GM23338 (cell line): Measurements from ENCODE around the gene UBQLN4. TPM values are rescaled to one million over a fixed set of nuclear protein-coding genes. Genes with fewer than 3 reads are reported as not detected.

ENCODE experiments used
- ATAC-seq: fragments of 200-7000 bp; cut with Tn5 transposase; 3 replicates; pipeline ENCODE4 v1.9.1; 2020
- DNase-seq: peaks from one replicate; pipeline ENCODE4 v3.0.0-alpha.2; 2015; ENCODE audit warnings: low spot score
- H2AFZ ChIP-seq: fragments of 200-600 bp; sonication (generic); 2 replicates; pipeline ENCODE4 v1.8.0; 2016; ENCODE audit warnings: antibody characterized with exemption, mild to moderate bottlenecking, moderate library complexity
- H3F3A ChIP-seq: fragments of 200-600 bp; sonication (generic); replicated peaks from 2 replicates; pipeline ENCODE4 v1.8.0; 2017; ENCODE audit warnings: antibody characterized with exemption, mixed run types, low read depth
- H3K27ac ChIP-seq: fragments of 200-600 bp; sonication (generic); 2 replicates; pipeline ENCODE4 v1.6.1; 2016; ENCODE audit warnings: low read depth
- H3K27me3 ChIP-seq: fragments of 200-600 bp; sonication (generic); 2 replicates; pipeline ENCODE4 v1.8.0; 2016; ENCODE audit warnings: mild to moderate bottlenecking, mixed run types, moderate library complexity; ENCODE audit not compliant: insufficient read depth
- H3K36me3 ChIP-seq: fragments of 200-600 bp; sonication (generic); 2 replicates; pipeline ENCODE4 v1.8.0; 2016; ENCODE audit warnings: mild to moderate bottlenecking; ENCODE audit not compliant: insufficient read depth
- H3K4me1 ChIP-seq: fragments of 200-600 bp; sonication (generic); 2 replicates; pipeline ENCODE4 v1.8.0; 2016; ENCODE audit warnings: mild to moderate bottlenecking, moderate library complexity; ENCODE audit not compliant: insufficient read depth
- H3K4me2 ChIP-seq: fragments of 200-600 bp; sonication (generic); 2 replicates; pipeline ENCODE4 v1.7.1; 2017; ENCODE audit warnings: mixed run types
- H3K4me3 ChIP-seq: fragments of 200-600 bp; sonication (generic); 2 replicates; pipeline ENCODE4 v1.6.1; 2016; ENCODE audit warnings: mixed run types
- H3K79me2 ChIP-seq: fragments of 200-600 bp; sonication (generic); replicated peaks from 2 replicates; pipeline ENCODE4 v1.8.0; 2017; ENCODE audit warnings: mild to moderate bottlenecking; ENCODE audit not compliant: insufficient read depth
- H3K9me2 ChIP-seq: fragments of 200-600 bp; sonication (generic); 2 replicates; pipeline ENCODE4 v1.8.0; 2017; ENCODE audit not compliant: insufficient read depth
- H4K20me1 ChIP-seq: fragments of 200-600 bp; sonication (generic); replicated peaks from 2 replicates; pipeline ENCODE4 v1.8.0; 2017; ENCODE audit warnings: mild to moderate bottlenecking; ENCODE audit not compliant: insufficient read depth
- H3K27ac Mint-ChIP-seq: 2 replicates; pipeline ENCODE4 v1.8.0; 2020; ENCODE audit warnings: inconsistent platforms, mild to moderate bottlenecking, moderate library complexity, mixed read lengths
- H3K27me3 Mint-ChIP-seq: 3 replicates; pipeline ENCODE4 v1.8.0; 2022; ENCODE audit warnings: low read depth, mild to moderate bottlenecking, moderate library complexity, mixed read lengths, inconsistent platforms; ENCODE audit not compliant: insufficient read depth, poor library complexity
- H3K36me3 Mint-ChIP-seq: 3 replicates; pipeline ENCODE4 v1.8.0; 2021; ENCODE audit warnings: low read depth, mild to moderate bottlenecking, inconsistent platforms, moderate library complexity, mixed read lengths
- H3K4me1 Mint-ChIP-seq: 3 replicates; pipeline ENCODE4 v1.8.0; 2020; ENCODE audit warnings: mild to moderate bottlenecking, inconsistent platforms, mixed read lengths
- H3K4me3 Mint-ChIP-seq: 3 replicates; pipeline ENCODE4 v1.8.0; 2021; ENCODE audit warnings: moderate library complexity, mild to moderate bottlenecking, inconsistent platforms, mixed read lengths
- H3K9me3 Mint-ChIP-seq: 3 replicates; pipeline ENCODE4 v1.8.0; 2020; ENCODE audit warnings: moderate library complexity, mild to moderate bottlenecking, inconsistent platforms, mixed read lengths
- EZH2phosphoT487 ChIP-seq: fragments of 200-600 bp; sonication (generic); IDR thresholded peaks from one replicate; pipeline ENCODE4 v1.8.1; 2018; ENCODE audit warnings: antibody characterized with exemption; ENCODE audit not compliant: unreplicated experiment
- JUNB ChIP-seq: IDR thresholded peaks from one replicate; pipeline ENCODE4 v1.6.1; 2016; ENCODE audit warnings: antibody characterized with exemption; ENCODE audit not compliant: unreplicated experiment
- NANOG ChIP-seq: IDR thresholded peaks from 2 replicates; pipeline ENCODE4 v1.6.1; 2016; ENCODE audit warnings: antibody characterized with exemption, borderline replicate concordance
- STAT1 ChIP-seq: IDR thresholded peaks from one replicate; pipeline ENCODE4 v1.6.1; 2016; ENCODE audit warnings: antibody characterized with exemption; ENCODE audit not compliant: unreplicated experiment
- ZNF114 ChIP-seq: fragments of 250-450 bp; sonication (Bioruptor Pico); IDR thresholded peaks from 2 replicates; pipeline ENCODE4 v1.5.0; 2020; ENCODE audit warnings: mild to moderate bottlenecking, moderate library complexity
- ZNF331 ChIP-seq: fragments of 250-450 bp; sonication (Bioruptor Pico); IDR thresholded peaks from 2 replicates; pipeline ENCODE4 v1.5.0; 2020; ENCODE audit warnings: low read depth, mild to moderate bottlenecking, moderate library complexity
- polyA plus RNA-seq: library from polyadenylated mRNA; unstranded; fragments of >200 nt; fragmentation: Nextera tagmentation; extraction: Ambion mirVana; gene quantifications from 2 replicates; pipeline ENCODE4 v1.2.1, GENCODE V29; 2016
- total RNA-seq: library from RNA; depleted of rRNA; stranded (reverse); fragments of >200 nt; shearing (Covaris generic); gene quantifications from 2 replicates; pipeline ENCODE4 v1.2.3, GENCODE V29; 2014
- TF ChIP-seq, protein P1 (sequence below), 2 experiments: fragments of 200-600 bp in 1 of 2; sonication (generic) in 1 of 2; conservative IDR thresholded peaks; 2 replicates each; pipeline versions ENCODE4 v1.5.1 to v1.6.1; 2016 to 2017; ENCODE audit warnings: antibody characterized with exemption in 2 of 2, low read depth in 2 of 2, mild to moderate bottlenecking in 2 of 2, moderate library complexity in 1 of 2
- TF ChIP-seq, protein P2 (sequence below): IDR thresholded peaks from 2 replicates; pipeline ENCODE4 v1.6.1; 2016; ENCODE audit warnings: antibody characterized with exemption
- TF ChIP-seq, protein P3 (sequence below): fragments of 250-450 bp; sonication (Bioruptor Pico); IDR thresholded peaks from 2 replicates; pipeline ENCODE4 v1.5.0; 2020; ENCODE audit warnings: mild to moderate bottlenecking, moderate library complexity

Gene UBQLN4
- total and polyA plus RNA-seq, 2 experiments from 2014 or later: 10.0 to 30.5 TPM

DNA sequence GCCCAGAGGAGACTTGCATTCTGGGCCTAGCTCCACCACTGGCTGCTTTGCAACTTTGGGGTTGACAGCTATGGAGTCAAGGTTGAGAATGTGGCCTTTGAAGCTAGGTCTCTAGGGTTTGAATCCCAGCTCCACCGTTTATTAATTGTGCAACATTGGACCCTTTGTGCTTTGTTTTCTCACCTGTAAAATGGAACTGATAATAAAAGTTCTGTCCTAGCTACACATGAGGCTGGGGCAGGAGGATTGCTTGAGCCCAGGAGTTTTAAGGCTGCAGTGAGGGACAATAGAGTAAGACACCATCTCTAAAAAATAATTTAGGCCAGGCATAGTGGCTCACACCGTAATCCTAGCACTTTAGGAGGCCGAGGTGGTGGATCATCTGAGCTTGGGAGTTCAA is 45.7 kb upstream of the UBQLN4 start:
- Mint-ChIP-seq H3K4me1 (peaks cover 37% of the 10 kb centered on the region), H3K36me3 (no peaks in the 10 kb centered on the region; the same call in 2 of the 3 replicates), H3K27ac (no peak overlapping the region), H3K4me3 (no peak overlapping the region), H3K9me3 (no peaks in the 10 kb centered on the region), H3K27me3 (peaks cover 15% of the 10 kb centered on the region)
- Histone ChIP-seq H3K27me3 (no peaks in the 10 kb centered on the region), H3K36me3 (no peaks in the 10 kb centered on the region), H2AFZ (no peak overlapping the region), H3K27ac (no peak overlapping the region), H3K79me2 (no peaks in the 10 kb centered on the region), H3F3A (peaks cover 9% of the 10 kb centered on the region), H3K9me2 (no peaks in the 10 kb centered on the region), H3K4me1 (peaks cover 14% of the 10 kb centered on the region), H4K20me1 (0 out of 2 replicates have a peak, but pooled peaks cover 6% of the 10 kb centered on the region), H3K4me3 (no peak overlapping the region), H3K4me2 (no peak overlapping the region)
- no peak for ATAC-seq
- TF ChIP-seq EZH2phosphoT487: no peak
- no peak for TF ChIP-seq ZNF114 (CRISPR knock-in tag)
- TF ChIP-seq, protein P1, sequence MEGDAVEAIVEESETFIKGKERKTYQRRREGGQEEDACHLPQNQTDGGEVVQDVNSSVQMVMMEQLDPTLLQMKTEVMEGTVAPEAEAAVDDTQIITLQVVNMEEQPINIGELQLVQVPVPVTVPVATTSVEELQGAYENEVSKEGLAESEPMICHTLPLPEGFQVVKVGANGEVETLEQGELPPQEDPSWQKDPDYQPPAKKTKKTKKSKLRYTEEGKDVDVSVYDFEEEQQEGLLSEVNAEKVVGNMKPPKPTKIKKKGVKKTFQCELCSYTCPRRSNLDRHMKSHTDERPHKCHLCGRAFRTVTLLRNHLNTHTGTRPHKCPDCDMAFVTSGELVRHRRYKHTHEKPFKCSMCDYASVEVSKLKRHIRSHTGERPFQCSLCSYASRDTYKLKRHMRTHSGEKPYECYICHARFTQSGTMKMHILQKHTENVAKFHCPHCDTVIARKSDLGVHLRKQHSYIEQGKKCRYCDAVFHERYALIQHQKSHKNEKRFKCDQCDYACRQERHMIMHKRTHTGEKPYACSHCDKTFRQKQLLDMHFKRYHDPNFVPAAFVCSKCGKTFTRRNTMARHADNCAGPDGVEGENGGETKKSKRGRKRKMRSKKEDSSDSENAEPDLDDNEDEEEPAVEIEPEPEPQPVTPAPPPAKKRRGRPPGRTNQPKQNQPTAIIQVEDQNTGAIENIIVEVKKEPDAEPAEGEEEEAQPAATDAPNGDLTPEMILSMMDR (conservative IDR thresholded peaks at IDR 0.05; ENCODE audit: low read depth in 2 of 2): no peak
- no peak for TF ChIP-seq ZNF331
- TF ChIP-seq, protein P2, sequence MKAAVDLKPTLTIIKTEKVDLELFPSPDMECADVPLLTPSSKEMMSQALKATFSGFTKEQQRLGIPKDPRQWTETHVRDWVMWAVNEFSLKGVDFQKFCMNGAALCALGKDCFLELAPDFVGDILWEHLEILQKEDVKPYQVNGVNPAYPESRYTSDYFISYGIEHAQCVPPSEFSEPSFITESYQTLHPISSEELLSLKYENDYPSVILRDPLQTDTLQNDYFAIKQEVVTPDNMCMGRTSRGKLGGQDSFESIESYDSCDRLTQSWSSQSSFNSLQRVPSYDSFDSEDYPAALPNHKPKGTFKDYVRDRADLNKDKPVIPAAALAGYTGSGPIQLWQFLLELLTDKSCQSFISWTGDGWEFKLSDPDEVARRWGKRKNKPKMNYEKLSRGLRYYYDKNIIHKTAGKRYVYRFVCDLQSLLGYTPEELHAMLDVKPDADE: no peak
- no peak for TF ChIP-seq NANOG
- no peak for TF ChIP-seq STAT1
- TF ChIP-seq, protein P3, sequence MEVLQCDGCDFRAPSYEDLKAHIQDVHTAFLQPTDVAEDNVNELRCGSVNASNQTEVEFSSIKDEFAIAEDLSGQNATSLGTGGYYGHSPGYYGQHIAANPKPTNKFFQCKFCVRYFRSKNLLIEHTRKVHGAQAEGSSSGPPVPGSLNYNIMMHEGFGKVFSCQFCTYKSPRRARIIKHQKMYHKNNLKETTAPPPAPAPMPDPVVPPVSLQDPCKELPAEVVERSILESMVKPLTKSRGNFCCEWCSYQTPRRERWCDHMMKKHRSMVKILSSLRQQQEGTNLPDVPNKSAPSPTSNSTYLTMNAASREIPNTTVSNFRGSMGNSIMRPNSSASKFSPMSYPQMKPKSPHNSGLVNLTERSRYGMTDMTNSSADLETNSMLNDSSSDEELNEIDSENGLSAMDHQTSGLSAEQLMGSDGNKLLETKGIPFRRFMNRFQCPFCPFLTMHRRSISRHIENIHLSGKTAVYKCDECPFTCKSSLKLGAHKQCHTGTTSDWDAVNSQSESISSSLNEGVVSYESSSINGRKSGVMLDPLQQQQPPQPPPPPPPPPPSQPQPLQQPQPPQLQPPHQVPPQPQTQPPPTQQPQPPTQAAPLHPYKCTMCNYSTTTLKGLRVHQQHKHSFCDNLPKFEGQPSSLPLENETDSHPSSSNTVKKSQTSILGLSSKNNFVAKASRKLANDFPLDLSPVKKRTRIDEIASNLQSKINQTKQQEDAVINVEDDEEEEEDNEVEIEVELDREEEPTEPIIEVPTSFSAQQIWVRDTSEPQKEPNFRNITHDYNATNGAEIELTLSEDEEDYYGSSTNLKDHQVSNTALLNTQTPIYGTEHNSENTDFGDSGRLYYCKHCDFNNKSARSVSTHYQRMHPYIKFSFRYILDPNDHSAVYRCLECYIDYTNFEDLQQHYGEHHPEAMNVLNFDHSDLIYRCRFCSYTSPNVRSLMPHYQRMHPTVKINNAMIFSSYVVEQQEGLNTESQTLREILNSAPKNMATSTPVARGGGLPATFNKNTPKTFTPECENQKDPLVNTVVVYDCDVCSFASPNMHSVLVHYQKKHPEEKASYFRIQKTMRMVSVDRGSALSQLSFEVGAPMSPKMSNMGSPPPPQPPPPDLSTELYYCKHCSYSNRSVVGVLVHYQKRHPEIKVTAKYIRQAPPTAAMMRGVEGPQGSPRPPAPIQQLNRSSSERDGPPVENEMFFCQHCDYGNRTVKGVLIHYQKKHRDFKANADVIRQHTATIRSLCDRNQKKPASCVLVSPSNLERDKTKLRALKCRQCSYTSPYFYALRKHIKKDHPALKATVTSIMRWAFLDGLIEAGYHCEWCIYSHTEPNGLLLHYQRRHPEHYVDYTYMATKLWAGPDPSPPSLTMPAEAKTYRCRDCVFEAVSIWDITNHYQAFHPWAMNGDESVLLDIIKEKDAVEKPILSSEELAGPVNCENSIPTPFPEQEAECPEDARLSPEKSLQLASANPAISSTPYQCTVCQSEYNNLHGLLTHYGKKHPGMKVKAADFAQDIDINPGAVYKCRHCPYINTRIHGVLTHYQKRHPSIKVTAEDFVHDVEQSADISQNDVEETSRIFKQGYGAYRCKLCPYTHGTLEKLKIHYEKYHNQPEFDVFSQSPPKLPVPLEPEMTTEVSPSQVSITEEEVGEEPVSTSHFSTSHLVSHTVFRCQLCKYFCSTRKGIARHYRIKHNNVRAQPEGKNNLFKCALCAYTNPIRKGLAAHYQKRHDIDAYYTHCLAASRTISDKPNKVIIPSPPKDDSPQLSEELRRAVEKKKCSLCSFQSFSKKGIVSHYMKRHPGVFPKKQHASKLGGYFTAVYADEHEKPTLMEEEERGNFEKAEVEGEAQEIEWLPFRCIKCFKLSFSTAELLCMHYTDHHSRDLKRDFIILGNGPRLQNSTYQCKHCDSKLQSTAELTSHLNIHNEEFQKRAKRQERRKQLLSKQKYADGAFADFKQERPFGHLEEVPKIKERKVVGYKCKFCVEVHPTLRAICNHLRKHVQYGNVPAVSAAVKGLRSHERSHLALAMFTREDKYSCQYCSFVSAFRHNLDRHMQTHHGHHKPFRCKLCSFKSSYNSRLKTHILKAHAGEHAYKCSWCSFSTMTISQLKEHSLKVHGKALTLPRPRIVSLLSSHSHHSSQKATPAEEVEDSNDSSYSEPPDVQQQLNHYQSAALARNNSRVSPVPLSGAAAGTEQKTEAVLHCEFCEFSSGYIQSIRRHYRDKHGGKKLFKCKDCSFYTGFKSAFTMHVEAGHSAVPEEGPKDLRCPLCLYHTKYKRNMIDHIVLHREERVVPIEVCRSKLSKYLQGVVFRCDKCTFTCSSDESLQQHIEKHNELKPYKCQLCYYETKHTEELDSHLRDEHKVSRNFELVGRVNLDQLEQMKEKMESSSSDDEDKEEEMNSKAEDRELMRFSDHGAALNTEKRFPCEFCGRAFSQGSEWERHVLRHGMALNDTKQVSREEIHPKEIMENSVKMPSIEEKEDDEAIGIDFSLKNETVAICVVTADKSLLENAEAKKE (CRISPR knock-in tag): no peak
- TF ChIP-seq JUNB: no peak
- DNase-seq: no peak
